Measurements from ENCODE around the gene COX20. TPM values are rescaled to one million over a fixed set of nuclear protein-coding genes. Genes with fewer than 3 reads are reported as not detected.
A peak's percentile ranks its signal among the peaks of the same experiment; 100 is the strongest.

COX20 gene
- polyA plus RNA-seq, 1 of the 3 experiments (the other 2 are of a cell fraction), result 24.8 TPM

DNA sequence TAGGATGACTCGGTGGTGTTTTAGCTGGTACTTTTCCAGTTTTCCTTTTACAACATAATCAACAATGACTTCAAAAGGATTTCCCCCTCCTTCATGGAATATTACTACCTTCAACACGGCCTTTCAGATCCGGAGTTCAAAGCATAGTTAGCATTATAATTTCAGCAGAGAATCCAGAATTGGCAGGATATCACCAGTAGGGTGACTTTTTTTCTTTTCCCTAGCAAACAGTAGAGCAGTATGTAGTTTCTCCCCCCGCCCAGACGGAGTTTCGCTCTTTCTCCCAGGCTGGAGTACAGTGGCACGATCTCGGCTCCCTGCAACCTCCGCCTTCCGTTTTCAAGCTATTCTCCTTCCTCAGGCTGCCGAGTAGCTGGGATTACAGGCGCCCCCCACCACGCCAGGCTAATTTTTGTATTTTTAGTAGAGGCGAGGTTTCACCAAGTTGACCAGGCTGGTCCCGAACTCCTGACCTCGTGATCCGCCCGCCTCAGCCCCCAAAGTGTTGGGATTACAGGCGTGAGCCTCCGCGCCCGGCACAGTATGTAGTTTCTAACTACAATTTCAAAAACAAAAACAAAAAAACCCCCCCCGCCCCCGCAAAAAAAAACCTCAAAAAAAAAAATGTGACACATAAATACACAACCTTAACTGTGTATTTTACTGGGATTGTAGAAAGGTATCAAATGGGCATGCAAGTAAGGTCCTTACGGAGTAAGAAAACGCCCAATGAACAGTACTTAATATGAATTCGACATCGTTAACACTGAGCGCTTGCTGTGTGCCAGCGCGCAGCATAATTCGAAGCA lies 1.5 kb upstream of the COX20 start:
- H3K9ac ChIP-seq, result peak overlapping the region; percentile 88
- H3F3A ChIP-seq (replicated peaks; ENCODE audit: insufficient read depth), result peaks cover 41% of the 10 kb centered on the region
- H2AFZ ChIP-seq (ENCODE audit: low read depth), result peak overlapping the region; percentile 76
- no peaks in the 10 kb centered on the region for H3K9me2 ChIP-seq
- ChIA-PET POLR2A (interaction anchor here (0.6 to 3.7 kb wide), 6 partner anchors 28 to 1183 kb away, joined by 3 to 33 read pairs (median 12); partner anchors contain the start of gene HNRNPU), CTCF (interaction anchor here (0.7 to 3.3 kb wide), 12 partner anchors 16 to 339 kb away, joined by 3 to 14 read pairs (median 4); partner anchors contain the start of genes DESI2 and HNRNPU)
- WGBS (ENCODE audit: low lambda C conversion rate), result 2% methylated on average over 32 of the region's 32 CpGs
- H3K4me1 ChIP-seq (ENCODE audit: control insufficient read depth in 1 of 2, insufficient read depth in 2 of 2, low read depth in 1 of 2, low read length in 1 of 2), result peaks cover 13 to 15% of the 10 kb centered on the region in 2 experiments; a peak in 3 of 4 replicates
- H3K27ac ChIP-seq (ENCODE audit: low read depth in 2 of 2, low read length in 1 of 2), result peak overlapping the region; percentile 97 to 99
- no peaks in the 10 kb centered on the region for H3K27me3 ChIP-seq (ENCODE audit: insufficient read depth)
- peaks cover 1% of the 10 kb centered on the region; the same call in 1 of the 2 replicates for H4K20me1 ChIP-seq (ENCODE audit: insufficient read depth)
- peak overlapping the region; percentile 81 for H3K4me2 ChIP-seq
- peak; percentile 10; the same call in 1 of the 2 replicates for TF ChIP-seq SMC3 (IDR thresholded peaks at IDR 0.05; ENCODE audit: low read depth, low read length)
- TF ChIP-seq RXRA (IDR thresholded peaks at IDR 0.05; ENCODE audit: borderline replicate concordance, low read depth), result no peak
- TF ChIP-seq MXI1 (IDR thresholded peaks at IDR 0.05; ENCODE audit: low read depth, low read length), result 0 out of 2 replicates have a peak, but pooled peaks have one; percentile 8
- TF ChIP-seq, protein P1, sequence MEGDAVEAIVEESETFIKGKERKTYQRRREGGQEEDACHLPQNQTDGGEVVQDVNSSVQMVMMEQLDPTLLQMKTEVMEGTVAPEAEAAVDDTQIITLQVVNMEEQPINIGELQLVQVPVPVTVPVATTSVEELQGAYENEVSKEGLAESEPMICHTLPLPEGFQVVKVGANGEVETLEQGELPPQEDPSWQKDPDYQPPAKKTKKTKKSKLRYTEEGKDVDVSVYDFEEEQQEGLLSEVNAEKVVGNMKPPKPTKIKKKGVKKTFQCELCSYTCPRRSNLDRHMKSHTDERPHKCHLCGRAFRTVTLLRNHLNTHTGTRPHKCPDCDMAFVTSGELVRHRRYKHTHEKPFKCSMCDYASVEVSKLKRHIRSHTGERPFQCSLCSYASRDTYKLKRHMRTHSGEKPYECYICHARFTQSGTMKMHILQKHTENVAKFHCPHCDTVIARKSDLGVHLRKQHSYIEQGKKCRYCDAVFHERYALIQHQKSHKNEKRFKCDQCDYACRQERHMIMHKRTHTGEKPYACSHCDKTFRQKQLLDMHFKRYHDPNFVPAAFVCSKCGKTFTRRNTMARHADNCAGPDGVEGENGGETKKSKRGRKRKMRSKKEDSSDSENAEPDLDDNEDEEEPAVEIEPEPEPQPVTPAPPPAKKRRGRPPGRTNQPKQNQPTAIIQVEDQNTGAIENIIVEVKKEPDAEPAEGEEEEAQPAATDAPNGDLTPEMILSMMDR (IDR thresholded peaks at IDR 0.05), result peak; percentile 45
- no peak for TF ChIP-seq FOSL2 (IDR thresholded peaks at IDR 0.05; ENCODE audit: borderline replicate concordance, low read depth)
- TF ChIP-seq TAF1 (IDR thresholded peaks at IDR 0.05; ENCODE audit: borderline replicate concordance, low read depth, low read length), result peak; percentile 65; the same call in 1 of the 2 replicates
- H3K4me3 ChIP-seq (ENCODE audit: low read depth in 2 of 2, low read length in 1 of 2), result peak overlapping the region; percentile 71 to 83
- peaks cover 33% of the 10 kb centered on the region for H3K79me2 ChIP-seq (ENCODE audit: insufficient read depth)
- H3K36me3 ChIP-seq (replicated peaks in 1 of 2; ENCODE audit: control insufficient read depth in 1 of 2, insufficient read depth in 2 of 2, low read length in 1 of 2), result peaks cover 10 to 16% of the 10 kb centered on the region in 2 experiments
- peak; percentile 70 for DNase-seq
- no peaks in the 10 kb centered on the region for H3K9me3 ChIP-seq

DNA sequence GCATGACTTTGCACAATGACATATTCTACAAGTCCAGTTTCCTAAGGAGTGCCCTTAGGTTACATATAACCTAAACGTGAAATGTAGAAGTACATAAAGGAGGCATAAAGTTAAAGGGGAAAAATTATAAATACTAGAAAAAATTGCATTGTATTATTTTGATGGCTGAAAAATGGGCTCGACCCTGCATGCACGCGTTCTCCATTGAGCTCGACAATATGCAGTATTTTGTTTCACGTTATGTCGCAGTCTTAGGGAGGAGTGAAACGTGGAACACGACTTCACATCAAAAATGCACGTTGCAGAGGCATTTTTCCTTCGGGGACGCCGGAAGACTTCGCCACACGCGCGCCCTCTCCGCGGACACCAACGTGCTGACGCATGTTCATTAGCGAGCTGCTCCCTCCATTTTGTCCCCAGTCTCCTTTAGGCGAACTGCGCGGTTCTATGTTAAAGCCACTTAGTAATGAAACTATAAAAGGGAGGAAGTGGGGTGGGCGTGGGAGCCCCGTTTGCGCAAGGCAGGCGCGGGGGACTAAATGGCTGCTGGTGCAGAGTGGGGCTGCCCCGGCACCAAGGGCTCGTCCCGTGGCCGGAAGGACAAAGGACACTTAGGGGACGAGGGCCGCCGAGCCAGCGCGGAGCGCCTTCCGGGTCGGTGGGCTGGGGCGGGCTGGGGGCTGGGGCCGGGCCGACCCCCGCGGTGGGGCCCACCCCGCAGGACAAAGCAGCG lies 749 bp upstream of the COX20 start:
- H3K9ac ChIP-seq, result peak overlapping the region; percentile 88
- H3K9me3 ChIP-seq, result no peaks in the 10 kb centered on the region
- under 1% methylated on average over 31 of the region's 49 CpGs for WGBS (ENCODE audit: low lambda C conversion rate)
- DNase-seq, result peak; percentile 97
- H3K9me2 ChIP-seq, result no peaks in the 10 kb centered on the region
- H2AFZ ChIP-seq (ENCODE audit: low read depth), result peak overlapping the region; percentile 76
- peaks cover 13 to 15% of the 10 kb centered on the region in 2 experiments; a peak in 3 of 4 replicates for H3K4me1 ChIP-seq (ENCODE audit: control insufficient read depth in 1 of 2, insufficient read depth in 2 of 2, low read depth in 1 of 2, low read length in 1 of 2)
- H3K36me3 ChIP-seq (replicated peaks in 1 of 2; ENCODE audit: control insufficient read depth in 1 of 2, insufficient read depth in 2 of 2, low read length in 1 of 2), result peaks cover 17 to 22% of the 10 kb centered on the region in 2 experiments
- H3K4me3 ChIP-seq (ENCODE audit: low read depth in 2 of 2, low read length in 1 of 2), result peak overlapping the region; percentile 71 to 83
- peak overlapping the region; percentile 81 for H3K4me2 ChIP-seq
- H3K79me2 ChIP-seq (ENCODE audit: insufficient read depth), result peaks cover 41% of the 10 kb centered on the region
- H3K27me3 ChIP-seq (ENCODE audit: insufficient read depth), result no peaks in the 10 kb centered on the region
- POLR2A ChIA-PET, result interaction anchor here (0.6 to 3.7 kb wide), 9 partner anchors 27 to 1182 kb away, joined by 3 to 33 read pairs (median 4); partner anchors contain the start of genes CATSPERE, DESI2 and HNRNPU
- H4K20me1 ChIP-seq (ENCODE audit: insufficient read depth), result peaks cover 3% of the 10 kb centered on the region; the same call in 1 of the 2 replicates
- peaks cover 45% of the 10 kb centered on the region for H3F3A ChIP-seq (replicated peaks; ENCODE audit: insufficient read depth)
- H3K27ac ChIP-seq (ENCODE audit: low read depth in 2 of 2, low read length in 1 of 2), result peak overlapping the region; percentile 97 to 99
- CTCF ChIA-PET, result interaction anchor here (0.8 to 3.3 kb wide), 8 partner anchors 15 to 340 kb away, joined by 3 to 14 read pairs (median 4); partner anchors contain the start of gene HNRNPU
- TF ChIP-seq, protein P2, sequence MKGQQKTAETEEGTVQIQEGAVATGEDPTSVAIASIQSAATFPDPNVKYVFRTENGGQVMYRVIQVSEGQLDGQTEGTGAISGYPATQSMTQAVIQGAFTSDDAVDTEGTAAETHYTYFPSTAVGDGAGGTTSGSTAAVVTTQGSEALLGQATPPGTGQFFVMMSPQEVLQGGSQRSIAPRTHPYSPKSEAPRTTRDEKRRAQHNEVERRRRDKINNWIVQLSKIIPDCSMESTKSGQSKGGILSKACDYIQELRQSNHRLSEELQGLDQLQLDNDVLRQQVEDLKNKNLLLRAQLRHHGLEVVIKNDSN (IDR thresholded peaks at IDR 0.05; ENCODE audit: borderline replicate concordance, low read depth), result 0 out of 2 replicates have a peak, but pooled peaks have one; percentile 5
- 0 out of 2 replicates have a peak, but pooled peaks have one; percentile 11 for TF ChIP-seq RCOR1 (IDR thresholded peaks at IDR 0.05; ENCODE audit: low read length)
- TF ChIP-seq, protein P3, sequence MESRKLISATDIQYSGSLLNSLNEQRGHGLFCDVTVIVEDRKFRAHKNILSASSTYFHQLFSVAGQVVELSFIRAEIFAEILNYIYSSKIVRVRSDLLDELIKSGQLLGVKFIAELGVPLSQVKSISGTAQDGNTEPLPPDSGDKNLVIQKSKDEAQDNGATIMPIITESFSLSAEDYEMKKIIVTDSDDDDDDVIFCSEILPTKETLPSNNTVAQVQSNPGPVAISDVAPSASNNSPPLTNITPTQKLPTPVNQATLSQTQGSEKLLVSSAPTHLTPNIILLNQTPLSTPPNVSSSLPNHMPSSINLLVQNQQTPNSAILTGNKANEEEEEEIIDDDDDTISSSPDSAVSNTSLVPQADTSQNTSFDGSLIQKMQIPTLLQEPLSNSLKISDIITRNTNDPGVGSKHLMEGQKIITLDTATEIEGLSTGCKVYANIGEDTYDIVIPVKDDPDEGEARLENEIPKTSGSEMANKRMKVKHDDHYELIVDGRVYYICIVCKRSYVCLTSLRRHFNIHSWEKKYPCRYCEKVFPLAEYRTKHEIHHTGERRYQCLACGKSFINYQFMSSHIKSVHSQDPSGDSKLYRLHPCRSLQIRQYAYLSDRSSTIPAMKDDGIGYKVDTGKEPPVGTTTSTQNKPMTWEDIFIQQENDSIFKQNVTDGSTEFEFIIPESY (IDR thresholded peaks at IDR 0.05; ENCODE audit: borderline replicate concordance, low read depth), result no peak; the same call in 1 of the 2 replicates
- peak; percentile 25; the same call in 1 of the 2 replicates for TF ChIP-seq NRF1 (IDR thresholded peaks at IDR 0.05; ENCODE audit: low read depth, low read length)
- peak; percentile 68; the same call in 1 of the 2 replicates for TF ChIP-seq YY1 (IDR thresholded peaks at IDR 0.05; ENCODE audit: low read depth)
- TF ChIP-seq MXI1 (IDR thresholded peaks at IDR 0.05; ENCODE audit: low read depth, low read length), result peak; percentile 86
- TF ChIP-seq POLR2AphosphoS5 (IDR thresholded peaks at IDR 0.05; ENCODE audit: low read depth, low read length), result peak; percentile 50
- TF ChIP-seq, protein P4, sequence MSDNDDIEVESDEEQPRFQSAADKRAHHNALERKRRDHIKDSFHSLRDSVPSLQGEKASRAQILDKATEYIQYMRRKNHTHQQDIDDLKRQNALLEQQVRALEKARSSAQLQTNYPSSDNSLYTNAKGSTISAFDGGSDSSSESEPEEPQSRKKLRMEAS (IDR thresholded peaks at IDR 0.05; ENCODE audit: low read depth), result peak; percentile 96
- TF ChIP-seq RFX5 (IDR thresholded peaks at IDR 0.05; ENCODE audit: low read length), result no peak
- no peak for TF ChIP-seq NFIC (IDR thresholded peaks at IDR 0.05; ENCODE audit: borderline replicate concordance)
- no peak; the same call in 1 of the 2 replicates for TF ChIP-seq TCF12 (IDR thresholded peaks at IDR 0.05)
- no peak for TF ChIP-seq GATA2 (CRISPR knock-in tag; IDR thresholded peaks at IDR 0.05)
